Measurements from ENCODE around the gene SRMS.

The SRMS gene, protein sequence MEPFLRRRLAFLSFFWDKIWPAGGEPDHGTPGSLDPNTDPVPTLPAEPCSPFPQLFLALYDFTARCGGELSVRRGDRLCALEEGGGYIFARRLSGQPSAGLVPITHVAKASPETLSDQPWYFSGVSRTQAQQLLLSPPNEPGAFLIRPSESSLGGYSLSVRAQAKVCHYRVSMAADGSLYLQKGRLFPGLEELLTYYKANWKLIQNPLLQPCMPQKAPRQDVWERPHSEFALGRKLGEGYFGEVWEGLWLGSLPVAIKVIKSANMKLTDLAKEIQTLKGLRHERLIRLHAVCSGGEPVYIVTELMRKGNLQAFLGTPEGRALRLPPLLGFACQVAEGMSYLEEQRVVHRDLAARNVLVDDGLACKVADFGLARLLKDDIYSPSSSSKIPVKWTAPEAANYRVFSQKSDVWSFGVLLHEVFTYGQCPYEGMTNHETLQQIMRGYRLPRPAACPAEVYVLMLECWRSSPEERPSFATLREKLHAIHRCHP

DNA sequence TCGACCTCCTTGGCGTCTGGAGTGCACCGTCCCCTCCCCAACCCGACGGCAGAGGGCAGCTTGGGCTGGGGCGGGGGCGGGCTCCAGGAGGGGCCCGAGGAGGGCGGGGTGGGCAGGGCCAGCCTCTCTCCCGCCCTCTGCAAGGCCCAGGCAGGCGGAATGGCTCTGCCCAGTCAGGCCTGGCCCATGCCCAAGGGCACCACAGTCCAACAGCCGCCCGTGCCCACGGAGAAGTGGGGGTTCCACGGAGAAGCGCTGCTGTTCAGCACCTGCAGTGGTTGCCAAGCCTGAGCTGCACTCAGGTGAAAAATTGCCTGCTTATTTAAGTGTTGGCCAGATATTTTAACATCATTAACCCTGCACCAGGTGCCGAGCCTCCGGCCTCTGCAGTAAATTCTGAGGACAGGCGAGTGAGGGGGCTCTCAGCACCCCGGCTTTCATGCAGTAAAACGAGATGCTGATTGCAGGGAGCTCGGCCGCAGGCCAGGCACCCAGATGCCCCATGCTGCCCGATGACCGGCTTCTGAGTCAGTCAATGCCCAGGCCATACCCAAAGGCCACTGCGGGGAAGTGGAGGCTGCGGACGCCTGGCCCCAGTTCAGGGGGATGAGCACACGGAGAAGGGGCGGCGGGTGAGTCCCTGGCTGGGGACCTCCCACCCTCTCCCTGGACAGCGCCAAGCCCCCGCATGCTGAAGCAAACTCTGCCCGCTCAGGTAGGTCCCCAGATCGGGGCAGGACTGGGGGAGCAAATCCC lies at the start of gene SRMS:
SRMS (minus strand) TSS at position 25 of the 756 bp plus-strand sequence. CDS start 286 bp downstream, outside the sequence.
- DNase-seq (ENCODE audit: low read depth): no peak

DNA sequence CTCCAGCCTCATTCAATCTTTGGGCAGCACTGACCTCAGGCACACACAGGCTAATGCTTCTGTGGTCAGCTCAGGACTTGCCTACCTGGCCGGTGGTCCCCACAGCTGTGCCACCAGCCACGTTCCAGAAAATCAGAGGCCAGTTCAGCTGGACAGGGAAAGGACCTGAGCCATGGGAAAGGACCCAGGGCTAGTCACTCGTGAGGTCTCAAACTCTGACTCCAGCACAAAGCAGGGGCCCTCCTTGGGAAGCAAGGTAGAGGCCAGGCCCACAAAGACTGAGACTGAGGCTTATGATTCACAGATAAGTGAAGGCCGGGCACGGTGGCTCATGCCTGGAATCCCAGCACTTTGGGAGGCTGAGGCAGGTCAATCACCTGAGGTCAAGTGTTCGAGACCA lies 48.9 kb upstream of the SRMS start:
- no peak for DNase-seq (ENCODE audit: low read depth)

DNA sequence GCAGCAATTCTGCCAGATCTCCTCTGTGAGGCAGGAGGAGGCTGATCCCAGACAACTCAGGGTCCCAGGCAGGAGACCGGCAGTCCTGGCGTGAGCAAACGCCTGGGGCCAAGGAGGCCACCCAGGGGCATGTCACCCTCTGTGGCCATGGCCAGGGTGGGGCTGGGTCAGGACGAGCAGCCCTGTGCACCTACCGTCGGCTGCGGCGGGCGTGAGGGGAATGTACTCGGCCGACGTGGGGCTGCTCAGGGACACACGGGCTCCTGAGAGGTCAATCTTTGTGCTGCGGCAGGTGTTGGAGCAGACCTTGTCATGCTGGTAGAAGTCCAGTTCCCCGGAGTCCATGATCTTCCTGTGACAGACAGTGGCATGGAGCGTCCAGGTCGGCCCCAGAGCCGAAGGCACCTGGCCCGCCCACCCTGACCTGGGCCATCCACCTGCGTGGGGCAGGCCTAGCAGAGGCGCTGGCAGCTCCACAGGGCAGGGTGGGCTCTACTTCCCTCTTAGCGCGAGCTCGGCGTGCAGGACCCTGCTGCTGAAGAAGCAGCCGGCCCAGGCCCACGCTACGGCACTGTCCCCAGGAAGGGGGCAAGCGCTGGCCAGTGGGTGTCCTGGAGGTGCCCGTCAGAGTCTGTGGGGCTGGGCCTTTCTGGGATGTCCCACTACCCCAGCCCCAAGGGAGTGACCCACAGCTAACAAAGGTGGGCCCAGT lies 48.0 kb upstream of the SRMS start:
- no peak for DNase-seq (ENCODE audit: low read depth)

DNA sequence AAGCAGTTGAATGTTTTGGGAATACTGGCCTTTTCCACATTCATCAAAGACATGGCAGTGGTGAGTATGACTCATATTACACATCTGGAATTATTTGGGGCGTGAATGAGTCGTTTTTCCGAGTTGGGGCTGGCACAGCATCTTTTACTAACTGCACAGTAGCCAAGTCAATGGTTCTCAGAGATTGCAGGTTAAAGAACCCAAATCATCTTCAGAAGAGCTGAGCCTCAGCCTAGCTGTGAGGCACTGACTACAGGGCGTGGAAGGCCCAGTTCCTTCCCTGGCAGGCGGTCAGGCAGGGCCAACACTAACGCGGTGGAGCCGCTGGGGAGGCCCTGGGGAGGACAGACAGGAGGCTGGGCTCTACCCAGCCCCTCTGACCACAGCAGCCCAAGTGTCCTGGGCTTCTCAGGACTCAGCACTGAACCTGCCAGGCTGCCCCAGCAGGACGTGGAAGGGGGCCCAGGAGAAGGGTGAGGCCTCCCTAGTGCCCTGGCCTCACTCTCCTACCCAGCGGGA lies 46.6 kb upstream of the SRMS start:
- DNase-seq (ENCODE audit: low read depth): no peak

DNA sequence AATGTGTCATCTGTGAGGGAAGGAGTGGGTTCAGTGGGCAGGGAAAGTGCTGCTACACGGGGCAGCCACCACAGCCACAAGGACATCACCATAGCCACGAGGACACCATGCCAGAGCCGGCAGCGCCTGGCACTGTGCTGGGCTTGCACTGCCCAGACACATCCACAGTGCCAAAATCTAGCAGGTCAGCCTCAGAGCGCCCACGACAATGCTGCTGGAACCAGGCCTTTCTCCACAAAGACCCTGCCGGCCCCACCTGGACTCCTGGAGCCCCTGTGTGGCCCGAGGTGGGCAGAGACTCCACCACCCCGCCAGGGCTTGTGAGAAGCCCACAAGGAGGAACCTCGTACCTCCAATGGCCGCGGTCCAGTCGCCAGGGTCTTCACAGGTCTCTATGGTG lies 45.1 kb upstream of the SRMS start:
- DNase-seq (ENCODE audit: low read depth): no peak

DNA sequence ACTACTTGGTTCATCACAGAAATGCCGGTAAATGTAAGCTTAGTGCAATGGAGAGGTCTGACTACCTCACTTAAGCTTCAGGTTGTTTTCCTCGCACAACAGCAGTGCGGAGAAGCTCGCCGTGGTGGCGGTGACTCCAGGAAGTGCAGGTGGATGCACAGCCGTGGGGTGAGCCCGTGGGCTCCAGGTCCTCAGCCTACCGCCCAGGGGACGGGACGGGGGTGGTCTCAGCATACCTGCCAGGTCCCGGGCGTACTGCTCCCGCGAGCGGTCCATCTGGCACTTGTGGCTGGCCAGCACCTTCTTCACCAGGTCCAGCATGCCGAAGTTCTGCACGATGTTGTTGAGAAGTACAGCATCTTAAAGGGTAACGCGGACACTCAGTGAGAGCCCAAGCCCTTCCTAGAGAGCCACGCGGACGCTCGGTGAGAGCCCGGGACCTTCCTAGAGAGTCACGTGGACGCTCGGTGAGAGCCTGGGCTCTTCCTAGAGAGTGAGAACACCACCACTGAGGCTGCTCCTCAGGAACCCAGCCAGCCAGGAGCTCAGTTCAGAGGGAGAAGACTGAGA lies 44.3 kb upstream of the SRMS start:
- DNase-seq (ENCODE audit: low read depth): no peak

DNA sequence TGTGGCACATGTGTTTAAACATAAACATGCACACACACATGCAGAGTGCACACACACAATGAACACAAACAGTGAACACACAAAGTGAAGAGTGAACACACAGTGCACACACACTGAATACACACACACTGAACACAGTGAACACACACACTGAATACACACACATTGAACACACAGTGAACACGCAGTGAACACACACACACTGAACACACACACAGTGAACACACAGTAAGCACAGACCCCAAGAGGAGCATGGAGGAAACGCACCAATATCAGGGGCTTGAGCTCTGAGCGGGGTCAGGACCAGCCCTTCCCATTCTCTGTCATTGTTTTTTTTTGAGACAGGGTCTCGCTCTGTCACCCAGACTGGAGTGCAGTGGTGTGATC lies 43.6 kb upstream of the SRMS start:
- DNase-seq (ENCODE audit: low read depth): no peak

DNA sequence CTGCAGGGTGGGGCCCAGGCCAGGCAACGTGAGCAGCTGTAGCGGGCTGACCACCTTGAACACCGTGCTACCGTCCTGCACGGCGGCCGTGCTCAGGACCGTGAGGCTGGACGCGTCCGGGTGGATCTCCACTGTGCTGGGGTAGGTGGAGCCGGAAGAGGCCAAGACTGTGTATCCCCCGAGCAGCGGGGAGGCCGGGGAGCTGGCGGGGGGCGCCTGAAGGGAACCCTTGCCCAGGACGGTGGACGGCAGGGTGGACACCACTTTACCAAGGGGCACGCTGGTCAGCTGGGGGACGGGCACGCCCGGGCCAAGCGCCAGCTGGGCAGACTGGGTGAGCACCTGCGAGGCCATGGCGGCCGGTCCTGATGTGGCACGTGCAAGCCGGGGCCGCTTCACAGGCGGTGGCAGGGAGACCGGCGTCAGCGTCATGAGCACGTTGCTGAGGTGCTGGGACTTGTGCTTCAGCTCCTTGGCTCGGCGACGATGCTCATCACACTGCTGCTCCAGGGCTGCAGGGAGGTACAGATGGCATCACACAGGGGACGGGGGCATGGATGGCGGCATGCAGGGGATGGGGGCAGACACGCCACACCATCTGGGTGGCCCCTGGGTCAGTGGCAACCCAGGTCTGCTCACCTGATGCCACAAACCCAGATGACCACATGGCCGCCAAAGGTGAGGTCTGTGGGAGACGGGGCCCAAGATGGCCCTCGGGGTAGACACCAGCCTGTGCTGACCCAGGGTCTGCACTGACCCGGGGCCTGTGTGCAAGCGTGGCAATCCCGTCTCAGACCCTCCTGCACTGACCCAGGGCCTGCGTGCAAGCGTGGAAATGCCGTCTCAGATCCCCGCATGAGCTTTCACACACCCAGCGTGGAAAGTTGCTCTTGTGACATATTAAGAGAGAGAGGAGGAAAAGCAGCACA lies 42.9 kb upstream of the SRMS start:
- DNase-seq (ENCODE audit: low read depth): no peak

DNA sequence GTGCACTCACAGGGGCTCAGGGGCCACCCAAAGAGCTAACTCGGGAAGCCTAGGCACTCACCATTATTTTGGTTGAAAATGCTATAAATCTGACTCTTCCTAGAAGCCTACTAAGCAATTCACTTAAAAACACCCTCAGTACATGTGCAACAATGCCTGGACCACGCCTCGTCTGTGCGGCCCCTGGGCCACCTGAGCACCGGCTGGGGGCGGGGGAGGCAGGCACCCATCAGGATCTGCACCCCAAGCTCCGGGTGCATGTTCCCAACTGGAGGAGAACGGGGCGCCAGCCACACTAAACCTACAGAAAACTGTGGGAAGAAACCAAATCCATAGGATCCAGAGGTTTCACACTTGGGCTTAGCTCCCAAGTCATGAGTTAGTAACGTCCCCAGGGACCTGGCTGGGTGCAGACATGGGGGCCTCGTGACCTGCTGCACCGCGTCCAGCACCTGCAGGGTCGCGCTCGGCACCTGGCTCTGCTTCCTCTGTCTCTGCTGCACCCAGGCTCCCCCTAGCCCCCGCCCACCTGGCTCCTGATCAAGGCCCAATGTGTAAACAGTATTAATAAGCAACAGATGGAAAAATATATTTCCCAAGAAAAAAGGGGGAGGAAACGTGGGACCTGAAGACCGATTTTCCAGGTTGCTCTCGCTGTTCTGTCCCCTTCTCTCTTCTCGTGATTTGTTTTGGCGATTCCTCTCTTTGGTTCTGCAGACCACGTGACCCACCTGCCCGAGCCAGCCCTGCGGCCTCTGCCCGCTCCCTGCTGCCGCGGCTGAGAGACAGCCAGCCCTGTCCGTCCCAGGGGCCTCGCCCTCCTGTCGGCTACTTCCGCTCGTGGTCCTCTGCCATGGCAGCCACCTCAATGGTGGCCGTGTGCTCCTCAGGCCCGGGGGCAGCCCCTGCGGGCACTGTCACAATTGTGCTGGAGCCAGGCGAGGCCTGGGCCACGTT lies 42.0 kb upstream of the SRMS start:
- DNase-seq (ENCODE audit: low read depth): no peak

DNA sequence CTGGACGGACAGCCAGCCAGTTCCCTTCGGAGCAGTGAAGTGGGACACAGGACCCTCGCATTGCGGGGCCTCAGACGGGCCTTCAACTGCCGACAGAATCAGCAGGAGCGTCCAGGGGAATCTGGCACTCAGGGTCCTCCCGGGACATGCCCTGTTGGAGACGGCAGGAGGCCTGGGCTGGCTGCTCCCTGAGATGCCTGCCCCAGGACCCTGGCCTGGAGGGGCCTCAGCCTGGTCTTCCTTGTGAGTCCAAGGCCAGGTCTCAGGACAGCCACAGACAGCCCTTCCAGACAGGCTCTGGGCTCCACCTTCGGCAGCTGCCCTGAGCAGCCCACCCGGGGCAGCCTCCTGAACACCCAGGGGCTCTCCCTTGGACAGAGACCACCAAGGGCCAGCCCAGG lies 41.1 kb upstream of the SRMS start:
- no peak for DNase-seq (ENCODE audit: low read depth)

DNA sequence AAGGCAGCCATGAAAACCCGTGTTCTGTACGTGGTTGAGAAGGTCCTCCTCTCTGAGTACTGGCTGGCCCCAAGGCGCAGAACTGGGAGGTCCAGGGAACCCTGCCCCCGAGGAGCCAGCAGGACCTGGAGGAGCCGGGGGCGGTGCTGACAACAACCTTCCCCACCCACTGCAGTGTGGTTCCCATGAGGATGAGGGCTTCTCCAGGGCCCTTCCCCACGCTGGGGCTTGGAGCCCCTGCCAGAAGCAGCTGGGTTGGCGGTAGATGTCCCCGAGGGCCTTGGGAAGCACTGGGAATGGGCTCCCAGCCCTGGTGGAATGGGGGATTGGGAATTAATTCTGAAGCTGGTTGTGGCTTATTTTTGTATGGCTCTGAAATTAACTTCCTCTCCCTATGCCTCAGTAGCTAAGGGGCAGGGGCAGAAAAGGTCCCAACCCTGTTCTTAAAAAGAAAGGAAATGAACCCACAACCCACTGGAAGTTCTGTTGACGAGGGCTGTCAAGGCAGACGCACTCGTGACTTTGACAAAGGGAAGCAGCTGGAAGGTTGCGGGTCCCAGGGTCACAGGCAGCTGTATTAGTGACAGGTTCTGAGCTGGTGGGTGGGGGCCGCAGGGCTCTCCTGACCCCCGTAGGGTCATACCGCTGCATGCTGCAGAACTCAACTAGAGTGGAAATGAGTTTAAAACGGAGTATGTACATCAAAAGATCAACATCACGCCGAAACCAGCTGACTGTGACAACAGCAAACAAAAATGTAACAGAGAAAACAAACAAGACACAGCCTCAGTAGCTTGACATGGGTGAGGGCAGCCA lies 40.4 kb upstream of the SRMS start:
- DNase-seq (ENCODE audit: low read depth): no peak

DNA sequence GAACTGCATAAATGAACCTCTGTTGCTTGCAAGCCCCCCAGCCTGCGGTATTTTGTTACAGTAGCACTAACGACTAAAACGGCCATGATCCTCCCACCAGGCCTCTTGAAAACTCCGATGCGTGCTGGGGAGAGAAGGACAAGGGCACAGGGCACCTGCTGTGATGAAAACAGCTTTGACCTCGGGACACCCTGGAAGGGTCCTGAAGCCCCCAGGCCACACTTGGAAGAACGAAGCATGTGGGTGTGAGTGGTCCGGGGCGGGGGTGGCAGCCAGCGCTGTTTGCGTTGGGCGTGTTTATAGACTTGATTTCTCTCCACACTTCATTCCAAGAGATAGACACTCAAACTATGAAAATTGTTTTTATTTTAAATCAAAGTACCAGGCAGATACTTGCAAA lies 39.7 kb upstream of the SRMS start:
- no peak for DNase-seq (ENCODE audit: low read depth)

DNA sequence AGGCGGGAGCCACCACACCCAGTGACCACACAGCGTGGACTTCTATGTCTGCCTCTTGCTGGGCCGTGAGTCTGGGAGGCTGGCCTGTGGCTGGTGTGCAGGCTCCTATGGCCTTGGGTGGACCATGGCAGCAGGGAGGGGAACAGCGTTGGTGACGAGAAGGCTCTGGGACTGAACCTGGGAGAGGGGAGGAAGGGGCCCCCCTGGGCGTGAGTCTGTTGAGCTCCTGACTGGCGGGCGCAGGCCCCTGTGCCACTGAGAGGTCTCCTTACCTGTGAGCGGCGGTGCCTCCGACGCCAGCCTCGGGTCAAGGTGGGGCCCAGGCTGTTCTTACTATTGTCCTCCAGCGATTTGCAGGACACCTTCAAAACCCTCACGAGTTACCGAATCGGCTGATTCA lies 39.2 kb upstream of the SRMS start:
- DNase-seq (ENCODE audit: low read depth): no peak

DNA sequence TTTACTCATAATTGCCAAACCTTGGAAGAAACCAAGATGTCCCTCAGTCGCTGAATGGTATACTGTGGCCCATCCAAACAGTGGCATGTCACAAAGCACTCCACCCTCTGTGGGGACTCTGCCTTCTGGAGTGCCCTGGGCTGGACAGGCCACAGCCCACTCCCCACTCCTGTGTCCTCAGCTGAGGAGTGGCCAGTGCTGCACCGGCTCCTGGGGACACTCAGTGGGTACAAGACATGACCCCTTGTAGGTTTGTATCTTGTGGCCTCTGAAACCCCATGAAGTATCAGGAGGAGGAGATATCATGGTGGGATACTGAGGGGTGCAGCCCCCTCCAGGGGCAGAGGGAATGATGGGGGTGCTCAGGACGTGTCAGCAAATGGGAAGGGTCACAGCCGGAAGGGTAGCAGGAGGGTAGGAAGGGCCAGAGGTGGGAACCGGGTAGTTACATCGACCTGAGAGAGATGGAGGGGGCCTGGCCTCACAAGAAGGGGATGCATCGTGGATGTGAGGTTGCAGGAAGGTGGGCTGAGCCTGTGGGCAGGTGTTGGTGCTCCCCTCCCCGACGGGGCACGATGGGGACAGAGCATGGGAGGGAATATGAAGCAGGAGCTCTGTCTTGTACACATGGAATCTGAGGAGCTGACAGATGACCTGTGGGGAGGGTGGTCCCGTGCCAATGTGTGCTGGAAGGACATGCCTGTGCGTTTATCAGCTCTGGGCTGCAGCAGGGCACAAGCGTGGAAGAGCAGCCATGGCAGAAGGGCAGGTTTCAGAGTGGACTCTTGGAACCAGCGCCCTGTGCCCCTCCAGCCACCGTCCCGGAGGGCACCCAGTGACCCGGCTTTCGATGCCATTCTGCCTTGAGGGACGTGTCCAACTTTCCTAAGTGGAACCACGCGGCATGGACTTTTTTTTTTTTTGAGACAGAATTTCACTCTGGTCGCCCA lies 38.3 kb upstream of the SRMS start:
- no peak for DNase-seq (ENCODE audit: low read depth)

DNA sequence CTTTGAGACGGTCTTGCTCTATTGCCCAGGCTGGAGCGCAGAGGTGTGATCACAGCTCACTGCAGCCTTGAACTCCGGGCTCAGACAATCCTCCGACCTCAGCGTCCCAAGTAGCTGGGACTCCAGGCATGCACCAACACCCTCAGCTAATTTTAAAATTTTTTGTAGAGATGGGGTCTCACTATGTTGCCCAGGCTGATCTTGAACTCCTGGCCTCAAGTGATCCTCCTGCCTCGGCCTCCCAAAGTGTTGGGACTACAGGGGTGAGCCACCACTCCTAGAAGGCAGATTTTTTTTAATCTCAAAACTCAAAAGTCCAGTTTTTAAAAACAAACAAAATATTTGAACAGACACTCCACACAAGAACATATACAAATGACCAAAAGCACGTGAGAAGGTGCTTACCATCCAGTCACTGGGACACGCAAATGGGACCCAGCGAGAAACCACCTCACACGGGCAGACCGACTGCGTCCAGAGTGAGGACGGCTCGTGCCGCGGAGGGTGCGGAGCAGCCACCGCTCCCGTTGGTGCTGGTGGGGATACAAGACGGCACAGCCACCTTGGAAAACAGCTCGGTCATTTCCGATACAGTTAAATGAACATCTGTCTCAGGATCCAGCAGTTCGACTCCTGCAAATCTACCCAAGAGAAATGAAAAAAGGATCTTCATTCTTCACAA lies 35.0 kb upstream of the SRMS start:
- DNase-seq (ENCODE audit: low read depth): no peak

DNA sequence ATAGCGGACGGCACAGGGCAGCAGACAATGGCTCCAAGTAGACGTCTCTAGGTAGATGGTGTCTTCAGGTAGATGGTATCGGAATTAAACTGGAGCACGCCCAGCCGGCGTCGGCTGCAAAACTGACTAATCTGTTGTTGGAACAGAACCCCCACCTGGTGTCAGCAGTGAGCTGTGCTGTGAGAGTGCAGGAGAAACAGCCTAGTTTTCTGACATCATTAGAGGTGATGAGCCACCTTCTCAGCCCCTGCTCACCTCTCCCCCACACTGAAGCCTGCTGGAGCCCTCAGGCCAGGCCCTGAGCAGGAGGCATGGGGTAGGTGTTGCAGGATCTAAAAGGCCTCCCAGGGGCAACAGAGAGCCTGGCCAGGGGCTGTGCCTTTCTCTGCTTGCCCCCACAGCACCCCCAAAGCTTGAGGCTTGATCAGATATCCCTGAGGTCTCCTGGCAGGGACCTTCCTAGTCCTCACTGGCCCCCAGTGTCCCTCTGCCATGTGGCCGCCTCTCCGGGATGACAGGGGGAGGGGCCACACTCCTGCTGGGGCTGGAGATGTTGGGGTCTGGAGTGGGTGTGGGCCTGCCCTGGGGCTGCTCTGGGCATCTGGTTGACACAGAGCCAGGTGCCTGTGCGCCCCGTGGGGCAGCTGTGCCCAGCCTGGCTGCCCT lies 33.4 kb upstream of the SRMS start:
- no peak for DNase-seq (ENCODE audit: low read depth)
